ENCODE results near the gene FZD1.

DNA sequence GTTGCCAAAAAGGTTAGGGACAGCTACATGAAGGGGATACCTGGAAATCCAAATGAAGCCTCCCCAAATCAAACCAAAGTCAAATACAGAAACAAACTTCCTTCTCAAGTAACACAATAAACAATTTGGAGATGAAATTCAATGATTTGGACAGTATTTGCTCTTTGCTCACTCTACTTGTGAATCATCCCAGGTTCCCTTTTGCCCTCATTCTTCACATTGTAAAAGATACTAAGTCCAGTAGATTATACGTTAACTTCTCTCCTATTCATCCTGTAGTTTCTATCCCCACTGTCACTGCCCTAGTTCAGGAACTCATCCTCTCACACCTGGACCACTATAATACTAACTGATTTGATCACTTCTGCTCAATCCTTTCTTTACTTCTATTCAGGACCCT, 28.3 kb downstream of the FZD1 start:
- no peak for TF ChIP-seq JUND (IDR thresholded peaks at IDR 0.05)
- TF ChIP-seq POLR2A (IDR thresholded peaks at IDR 0.05; ENCODE audit: borderline replicate concordance, extremely low read depth, insufficient read depth, insufficient read length) = no peak
- no peak for TF ChIP-seq TCF7L2 (IDR thresholded peaks at IDR 0.05; ENCODE audit: borderline replicate concordance, extremely low read depth, insufficient read depth, insufficient read length)
- TF ChIP-seq, protein P1, sequence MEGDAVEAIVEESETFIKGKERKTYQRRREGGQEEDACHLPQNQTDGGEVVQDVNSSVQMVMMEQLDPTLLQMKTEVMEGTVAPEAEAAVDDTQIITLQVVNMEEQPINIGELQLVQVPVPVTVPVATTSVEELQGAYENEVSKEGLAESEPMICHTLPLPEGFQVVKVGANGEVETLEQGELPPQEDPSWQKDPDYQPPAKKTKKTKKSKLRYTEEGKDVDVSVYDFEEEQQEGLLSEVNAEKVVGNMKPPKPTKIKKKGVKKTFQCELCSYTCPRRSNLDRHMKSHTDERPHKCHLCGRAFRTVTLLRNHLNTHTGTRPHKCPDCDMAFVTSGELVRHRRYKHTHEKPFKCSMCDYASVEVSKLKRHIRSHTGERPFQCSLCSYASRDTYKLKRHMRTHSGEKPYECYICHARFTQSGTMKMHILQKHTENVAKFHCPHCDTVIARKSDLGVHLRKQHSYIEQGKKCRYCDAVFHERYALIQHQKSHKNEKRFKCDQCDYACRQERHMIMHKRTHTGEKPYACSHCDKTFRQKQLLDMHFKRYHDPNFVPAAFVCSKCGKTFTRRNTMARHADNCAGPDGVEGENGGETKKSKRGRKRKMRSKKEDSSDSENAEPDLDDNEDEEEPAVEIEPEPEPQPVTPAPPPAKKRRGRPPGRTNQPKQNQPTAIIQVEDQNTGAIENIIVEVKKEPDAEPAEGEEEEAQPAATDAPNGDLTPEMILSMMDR (IDR thresholded peaks at IDR 0.05 in 2 of 3, conservative IDR thresholded peaks at IDR 0.05 in 1 of 3; ENCODE audit: borderline replicate concordance in 1 of 3, insufficient read depth in 1 of 3, low read depth in 2 of 3, low read length in 2 of 3) = no peak
- no peak for TF ChIP-seq SP1 (IDR thresholded peaks at IDR 0.05; ENCODE audit: low read depth)
- TF ChIP-seq ZBTB33 (IDR thresholded peaks at IDR 0.05; ENCODE audit: extremely low read depth, insufficient replicate concordance, low read length) = no peak
- TF ChIP-seq, protein P2, sequence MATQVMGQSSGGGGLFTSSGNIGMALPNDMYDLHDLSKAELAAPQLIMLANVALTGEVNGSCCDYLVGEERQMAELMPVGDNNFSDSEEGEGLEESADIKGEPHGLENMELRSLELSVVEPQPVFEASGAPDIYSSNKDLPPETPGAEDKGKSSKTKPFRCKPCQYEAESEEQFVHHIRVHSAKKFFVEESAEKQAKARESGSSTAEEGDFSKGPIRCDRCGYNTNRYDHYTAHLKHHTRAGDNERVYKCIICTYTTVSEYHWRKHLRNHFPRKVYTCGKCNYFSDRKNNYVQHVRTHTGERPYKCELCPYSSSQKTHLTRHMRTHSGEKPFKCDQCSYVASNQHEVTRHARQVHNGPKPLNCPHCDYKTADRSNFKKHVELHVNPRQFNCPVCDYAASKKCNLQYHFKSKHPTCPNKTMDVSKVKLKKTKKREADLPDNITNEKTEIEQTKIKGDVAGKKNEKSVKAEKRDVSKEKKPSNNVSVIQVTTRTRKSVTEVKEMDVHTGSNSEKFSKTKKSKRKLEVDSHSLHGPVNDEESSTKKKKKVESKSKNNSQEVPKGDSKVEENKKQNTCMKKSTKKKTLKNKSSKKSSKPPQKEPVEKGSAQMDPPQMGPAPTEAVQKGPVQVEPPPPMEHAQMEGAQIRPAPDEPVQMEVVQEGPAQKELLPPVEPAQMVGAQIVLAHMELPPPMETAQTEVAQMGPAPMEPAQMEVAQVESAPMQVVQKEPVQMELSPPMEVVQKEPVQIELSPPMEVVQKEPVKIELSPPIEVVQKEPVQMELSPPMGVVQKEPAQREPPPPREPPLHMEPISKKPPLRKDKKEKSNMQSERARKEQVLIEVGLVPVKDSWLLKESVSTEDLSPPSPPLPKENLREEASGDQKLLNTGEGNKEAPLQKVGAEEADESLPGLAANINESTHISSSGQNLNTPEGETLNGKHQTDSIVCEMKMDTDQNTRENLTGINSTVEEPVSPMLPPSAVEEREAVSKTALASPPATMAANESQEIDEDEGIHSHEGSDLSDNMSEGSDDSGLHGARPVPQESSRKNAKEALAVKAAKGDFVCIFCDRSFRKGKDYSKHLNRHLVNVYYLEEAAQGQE (IDR thresholded peaks at IDR 0.05; ENCODE audit: low read depth) = no peak
- no peak for TF ChIP-seq EZH2 (IDR thresholded peaks at IDR 0.05)
